HTR-8/SVneo (cell line): ENCODE results near the gene GATAD2A.
A peak's percentile ranks its signal among the peaks of the same experiment; 100 is the strongest.
"Not testable (repeated sequence)": the region's sequence is repeated elsewhere in the genome, so short reads cannot be mapped to it uniquely, and the experiment has no call there.

Source experiments
- DNase-seq: peaks from one replicate; pipeline ENCODE4 v3.0.0; 2011; ENCODE audit warnings: low spot score, mixed read lengths; ENCODE audit not compliant: insufficient read length
- FAIRE-seq: peaks from 2 replicates; lab custom pipeline; 2011; peaks lifted over from hg19 to GRCh38; lab: Jason Lieb, UNC

GATAD2A gene

GRCh38 chr19:19460761-19461265 is 55.3 kb downstream of the GATAD2A start:
- FAIRE-seq: no peak

DNA sequence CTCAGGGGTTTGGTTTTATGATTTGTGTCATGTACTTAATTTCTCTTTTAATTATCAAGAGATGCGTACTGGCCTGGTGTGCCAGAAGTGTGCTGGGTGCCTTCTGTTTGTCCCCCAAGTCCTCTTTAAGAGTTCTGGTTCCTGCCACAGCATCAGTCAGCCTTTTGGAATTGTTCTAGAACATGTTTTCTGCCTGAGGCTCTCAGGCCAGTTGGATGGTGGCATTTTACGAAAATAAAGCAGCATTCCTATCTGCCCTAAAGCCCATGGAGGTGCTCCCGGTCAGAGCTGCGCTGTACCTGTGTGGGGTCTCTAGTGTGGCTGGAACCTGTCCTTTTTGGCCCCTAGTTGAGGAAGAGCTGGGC is 55.8 kb downstream of the GATAD2A start:
- FAIRE-seq (peak; percentile 9), DNase-seq (no peak)

More at GRCh38 chr19:19460761-19461265, 55.3 kb downstream of the GATAD2A start:
- DNase-seq: no peak

- DNase-seq (no peak), FAIRE-seq (no peak)
Observed at GRCh38 chr19:19461671-19462622, 56.5 kb downstream of the GATAD2A start.

DNA sequence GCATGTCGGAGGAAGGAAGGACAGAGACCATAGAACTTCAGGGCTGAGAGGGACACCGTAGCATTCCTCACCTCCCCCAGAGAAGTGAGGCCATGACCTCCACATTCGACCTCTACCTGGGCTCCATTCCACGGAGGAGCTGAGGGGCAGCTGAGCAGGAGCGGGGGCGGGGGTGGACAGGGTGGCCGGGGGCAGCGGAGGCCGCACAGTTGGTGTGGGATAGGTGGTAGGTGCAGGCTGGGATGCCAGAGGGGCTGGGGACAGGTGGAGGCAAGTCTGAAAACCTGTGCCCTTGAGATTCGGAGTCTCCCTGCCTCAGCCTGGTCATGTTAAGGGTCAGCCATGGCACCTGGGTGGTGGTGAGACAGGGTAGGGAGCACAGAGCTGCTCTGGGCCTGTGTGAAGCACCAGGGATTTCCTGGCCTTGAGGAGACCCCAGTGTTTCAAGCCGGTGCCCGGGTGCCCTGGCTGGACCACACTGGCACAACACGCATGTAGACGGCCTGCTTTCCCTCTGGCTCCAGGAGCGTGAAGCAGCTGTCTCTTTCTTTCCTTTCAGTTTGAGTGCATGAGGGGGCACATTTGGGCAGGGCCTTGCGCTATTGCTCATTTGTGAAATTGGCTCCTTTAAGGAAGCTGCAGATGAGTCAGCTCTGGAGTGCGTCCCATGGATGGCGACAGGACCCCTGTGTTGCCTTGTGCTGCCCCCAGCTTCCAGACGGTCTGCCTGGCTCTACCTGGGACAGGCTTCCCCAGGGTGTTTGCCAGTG is 58.1 kb downstream of the GATAD2A start:
- FAIRE-seq (no peak), DNase-seq (no peak)

GRCh38 chr19:19464339-19465098 is 59.0 kb downstream of the GATAD2A start:
- DNase-seq: no peak
- FAIRE-seq: no peak

- DNase-seq: no peak
- no peak for FAIRE-seq
Observed at GRCh38 chr19:19465436-19466070, 60.1 kb downstream of the GATAD2A start.

- no peak for FAIRE-seq
- DNase-seq: no peak
Observed at GRCh38 chr19:19466201-19466600, 60.7 kb downstream of the GATAD2A start.

DNA sequence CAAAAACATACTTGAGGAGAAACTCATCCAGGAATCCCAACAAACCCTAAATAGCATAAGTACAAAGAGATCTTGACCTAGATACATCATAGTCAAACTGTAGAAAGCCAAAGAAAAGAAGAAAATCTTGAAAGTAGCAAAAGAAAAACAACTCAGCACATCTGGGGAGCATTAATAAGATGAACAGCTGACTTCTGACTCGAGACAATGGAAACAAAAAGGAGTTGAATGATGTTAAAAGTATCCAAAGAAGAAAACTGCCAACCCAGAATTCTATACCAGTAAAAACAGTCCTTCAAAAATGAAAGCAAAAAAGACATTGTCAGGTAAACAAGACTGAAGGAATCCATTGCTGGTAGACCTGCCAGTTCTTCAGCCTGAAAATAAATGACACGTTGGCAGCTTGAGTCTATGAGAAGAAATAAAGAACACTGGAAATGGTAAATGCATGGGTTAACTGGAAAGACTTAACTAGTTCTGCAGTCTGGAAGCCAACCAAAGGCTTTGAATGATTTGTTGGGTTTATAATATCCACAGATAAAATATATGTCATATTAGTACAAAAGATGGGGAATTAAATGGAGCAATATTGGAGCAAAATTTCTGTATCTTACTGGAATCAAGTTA is 63.1 kb downstream of the GATAD2A start:
- DNase-seq: no peak

DNA sequence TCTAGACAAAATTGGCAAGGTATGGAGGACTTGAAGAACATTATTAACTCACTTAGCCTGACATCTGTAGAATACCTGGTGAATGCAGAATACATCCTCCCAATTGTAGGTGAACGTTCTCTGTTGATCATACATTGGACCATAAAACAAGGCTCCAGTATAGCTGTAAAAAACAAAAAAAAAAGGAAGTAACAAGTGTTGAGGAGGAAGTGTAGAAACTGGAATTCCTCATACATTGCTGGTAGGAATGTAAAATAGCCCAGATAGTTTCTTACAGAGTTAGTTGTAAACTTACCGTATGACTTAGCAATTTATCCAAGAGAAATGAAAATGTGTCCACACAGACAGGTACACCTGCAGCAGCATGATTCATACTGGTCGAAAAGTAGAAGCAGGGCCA is 65.1 kb downstream of the GATAD2A start:
- FAIRE-seq: no peak
- DNase-seq: no peak

More for the DNA sequence above, 63.1 kb downstream of the GATAD2A start:
- no peak for FAIRE-seq

DNA sequence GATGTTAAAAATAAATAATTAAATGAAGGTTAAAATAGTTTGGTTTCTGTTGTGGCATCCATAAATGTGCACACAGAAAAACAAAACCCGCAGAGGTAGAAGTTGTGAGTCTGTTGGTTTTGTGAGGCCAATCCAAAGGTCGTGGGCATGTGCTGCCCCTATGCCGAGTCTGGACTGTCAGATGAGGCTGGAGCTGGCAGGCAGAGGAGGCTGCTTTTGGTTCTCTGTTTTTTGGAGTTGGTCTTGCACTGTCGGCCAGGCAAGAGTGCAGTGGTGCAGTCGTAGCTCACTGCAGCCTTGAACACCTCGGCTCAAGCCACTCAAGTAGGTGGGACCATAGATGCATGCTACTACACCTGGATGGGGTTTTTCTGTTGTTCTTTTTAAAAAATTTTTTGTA is 66.2 kb downstream of the GATAD2A start:
- FAIRE-seq (no peak), DNase-seq (no peak)

GRCh38 chr19:19472106-19472505 is 66.6 kb downstream of the GATAD2A start:
- not testable (repeated sequence) for FAIRE-seq

GRCh38 chr19:19475015-19475765 is 69.7 kb downstream of the GATAD2A start:
- FAIRE-seq (no peak), DNase-seq (no peak)

More at GRCh38 chr19:19472106-19472505, 66.6 kb downstream of the GATAD2A start:
- not testable (repeated sequence) for DNase-seq

- DNase-seq (no peak), FAIRE-seq (no peak)
Observed at GRCh38 chr19:19475849-19476828, 70.7 kb downstream of the GATAD2A start.

DNA sequence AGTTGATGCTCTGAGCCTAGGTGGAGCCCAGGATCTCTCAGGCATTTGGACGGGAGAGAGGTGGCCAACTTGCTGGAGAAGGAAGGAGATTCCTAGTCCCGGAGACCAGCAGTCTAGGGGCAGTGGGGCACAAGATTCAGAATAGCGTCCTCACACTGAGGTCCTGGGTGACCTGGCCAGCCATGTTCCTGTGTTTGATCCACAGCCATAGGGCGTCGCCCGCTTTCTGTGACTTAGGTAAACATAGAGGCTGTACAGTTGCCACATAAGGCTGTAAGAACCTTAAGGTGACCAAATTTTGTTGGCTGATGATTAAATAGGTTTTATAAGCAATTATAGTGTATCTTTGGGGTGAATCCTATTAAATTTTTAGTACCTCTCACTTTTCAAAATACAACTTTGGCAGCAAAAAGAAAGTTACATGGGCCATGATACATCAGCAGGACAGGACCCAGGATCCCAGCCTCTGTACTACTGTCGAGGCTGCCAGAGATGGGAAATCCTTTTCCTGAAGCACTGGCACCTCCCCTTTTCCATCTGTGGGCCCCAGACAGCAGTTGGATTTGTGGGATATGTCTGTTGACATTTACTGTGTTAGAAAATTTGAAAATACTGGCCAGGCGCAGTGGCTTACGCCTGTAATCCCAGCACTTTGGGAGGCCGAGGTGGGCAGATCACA is 72.4 kb downstream of the GATAD2A start:
- no peak for FAIRE-seq
- DNase-seq: no peak

- DNase-seq (no peak), FAIRE-seq (no peak)
Observed at GRCh38 chr19:19480688-19481087, 75.2 kb downstream of the GATAD2A start.

- DNase-seq: no peak
- FAIRE-seq: no peak
Observed at GRCh38 chr19:19482809-19483596, 77.5 kb downstream of the GATAD2A start.
